Right lobe of liver (tissue), 4 donors: ENCODE data around the gene FRMD3.

ENCODE experiments used
- POLR2A ChIP-seq: fragments of 450-650 bp; IDR thresholded peaks from one replicate; pipeline ENCODE4 v1.6.1; 2017; ENCODE audit warnings: antibody characterized with exemption, mild to moderate bottlenecking
- TF ChIP-seq, protein P1 (sequence below), 4 donors: fragments of 200-600 bp in 3 of 4; fragments of 450-650 bp in 1 of 4; IDR thresholded peaks; one replicate each; pipeline versions ENCODE4 v1.5.1 to v1.8.0; 2016 to 2022; ENCODE audit warnings: antibody characterized with exemption in 4 of 4, mild to moderate bottlenecking in 2 of 4
- donor health status: DM: no; HTN: no; CAD: no.
- donor health status: DM: no; HTN: no; CAD: no.
- donor health status: DM: no; HTN: yes; CAD: no.

DNA sequence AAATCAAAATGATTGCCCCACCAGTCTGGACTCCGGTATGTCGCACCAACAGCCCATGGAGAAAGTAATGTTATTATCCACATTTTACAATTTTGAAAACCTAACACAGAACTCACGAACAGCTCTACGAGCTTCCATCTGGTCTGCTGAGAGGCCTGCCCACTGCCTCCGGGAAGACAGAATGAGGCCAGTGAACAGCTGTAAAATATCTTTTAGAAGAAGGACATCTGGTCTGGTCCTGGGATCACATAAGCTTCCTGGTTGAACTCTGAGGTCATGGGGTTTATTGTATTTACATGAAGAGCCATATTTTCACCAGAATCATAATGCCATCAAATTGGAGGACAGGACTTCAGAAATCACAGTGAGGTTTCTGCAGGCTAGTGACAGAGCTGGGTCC, 89.0 kb downstream of the FRMD3 start:
- no peak for TF ChIP-seq POLR2A
- TF ChIP-seq, protein P1, sequence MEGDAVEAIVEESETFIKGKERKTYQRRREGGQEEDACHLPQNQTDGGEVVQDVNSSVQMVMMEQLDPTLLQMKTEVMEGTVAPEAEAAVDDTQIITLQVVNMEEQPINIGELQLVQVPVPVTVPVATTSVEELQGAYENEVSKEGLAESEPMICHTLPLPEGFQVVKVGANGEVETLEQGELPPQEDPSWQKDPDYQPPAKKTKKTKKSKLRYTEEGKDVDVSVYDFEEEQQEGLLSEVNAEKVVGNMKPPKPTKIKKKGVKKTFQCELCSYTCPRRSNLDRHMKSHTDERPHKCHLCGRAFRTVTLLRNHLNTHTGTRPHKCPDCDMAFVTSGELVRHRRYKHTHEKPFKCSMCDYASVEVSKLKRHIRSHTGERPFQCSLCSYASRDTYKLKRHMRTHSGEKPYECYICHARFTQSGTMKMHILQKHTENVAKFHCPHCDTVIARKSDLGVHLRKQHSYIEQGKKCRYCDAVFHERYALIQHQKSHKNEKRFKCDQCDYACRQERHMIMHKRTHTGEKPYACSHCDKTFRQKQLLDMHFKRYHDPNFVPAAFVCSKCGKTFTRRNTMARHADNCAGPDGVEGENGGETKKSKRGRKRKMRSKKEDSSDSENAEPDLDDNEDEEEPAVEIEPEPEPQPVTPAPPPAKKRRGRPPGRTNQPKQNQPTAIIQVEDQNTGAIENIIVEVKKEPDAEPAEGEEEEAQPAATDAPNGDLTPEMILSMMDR (IDR thresholded peaks at IDR 0.05), result no peak
